Measurements from ENCODE around the gene RBP3.

The RBP3 gene

GRCh38 chr10:47406548-47406869 lies 58.3 kb downstream of the RBP3 start:
- H3K4me2 ChIP-seq (ENCODE audit: low read length): no peak overlapping the region
- H4K20me1 ChIP-seq (ENCODE audit: insufficient read depth, low read length): no peaks in the 10 kb centered on the region
- TF ChIP-seq EZH2phosphoT487 (IDR thresholded peaks at IDR 0.05; ENCODE audit: low read depth): no peak
- TF ChIP-seq CTCF (IDR thresholded peaks at IDR 0.05; ENCODE audit: low read depth, low read length): no peak
- no peaks in the 10 kb centered on the region for H3K79me2 ChIP-seq (ENCODE audit: low read length)
- no peak overlapping the region for H3K9ac ChIP-seq (ENCODE audit: low read length)
- H2AFZ ChIP-seq (ENCODE audit: low read depth, low read length): no peak overlapping the region
- H3K36me3 ChIP-seq (replicated peaks; ENCODE audit: low read depth, low read length): no peaks in the 10 kb centered on the region
- no peak overlapping the region for H3K27ac ChIP-seq (ENCODE audit: low read length)
- H3K4me3 ChIP-seq (ENCODE audit: low read length): no peak overlapping the region
- H3K4me1 ChIP-seq (ENCODE audit: low read length): peaks cover 12% of the 10 kb centered on the region
- H3K27me3 ChIP-seq (ENCODE audit: low read depth, low read length): no peaks in the 10 kb centered on the region
- H3K9me3 ChIP-seq (ENCODE audit: insufficient read depth, low read length): no peaks in the 10 kb centered on the region

- no peaks in the 10 kb centered on the region for H4K20me1 ChIP-seq (ENCODE audit: insufficient read depth, low read length)
- H3K79me2 ChIP-seq (ENCODE audit: low read length): no peaks in the 10 kb centered on the region
- H3K4me2 ChIP-seq (ENCODE audit: low read length): no peak overlapping the region
- H3K9me3 ChIP-seq (ENCODE audit: insufficient read depth, low read length): no peaks in the 10 kb centered on the region
- peaks cover 12% of the 10 kb centered on the region for H3K4me1 ChIP-seq (ENCODE audit: low read length)
- no peak overlapping the region for H3K4me3 ChIP-seq (ENCODE audit: low read length)
- H3K27ac ChIP-seq (ENCODE audit: low read length): no peak overlapping the region
- H3K36me3 ChIP-seq (replicated peaks; ENCODE audit: low read depth, low read length): no peaks in the 10 kb centered on the region
- H3K9ac ChIP-seq (ENCODE audit: low read length): no peak overlapping the region
- H2AFZ ChIP-seq (ENCODE audit: low read depth, low read length): no peak overlapping the region
- H3K27me3 ChIP-seq (ENCODE audit: low read depth, low read length): no peaks in the 10 kb centered on the region
- no peak for TF ChIP-seq CTCF (IDR thresholded peaks at IDR 0.05; ENCODE audit: low read depth, low read length)
- TF ChIP-seq EZH2phosphoT487 (IDR thresholded peaks at IDR 0.05; ENCODE audit: low read depth): no peak
These were observed 58.9 kb downstream of the RBP3 start for GRCh38 chr10:47406870-47407691.
